ENCODE data around the gene CFAP97D1.

Gene CFAP97D1

GRCh38 chr17:43759836-43760235 is 20.4 kb upstream of the CFAP97D1 start:
- no peaks in the 10 kb centered on the region for H3K79me2 ChIP-seq (ENCODE audit: insufficient read depth, low read length)
- no peak overlapping the region for H3K9ac ChIP-seq (ENCODE audit: low read depth, low read length)
- no peaks in the 10 kb centered on the region for H3K4me1 ChIP-seq (ENCODE audit: insufficient read depth, low read length)
- H3K4me2 ChIP-seq (ENCODE audit: insufficient read depth, low read length), result no peak overlapping the region
- H3K27me3 ChIP-seq (ENCODE audit: insufficient read depth, low read length, poor library complexity), result no peaks in the 10 kb centered on the region
- no peak overlapping the region for H3K4me3 ChIP-seq (ENCODE audit: low read depth in 1 of 2, low read length in 2 of 2)
- no peaks in the 10 kb centered on the region for H3K9me3 ChIP-seq (ENCODE audit: insufficient read depth, low read length, severe bottlenecking)
- no peaks in the 10 kb centered on the region for H3K36me3 ChIP-seq (ENCODE audit: insufficient read depth, low read length)
- no peak for ATAC-seq (ENCODE audit: insufficient read depth, low read depth)
- DNase-seq, result no peak
- TF ChIP-seq, protein P1, sequence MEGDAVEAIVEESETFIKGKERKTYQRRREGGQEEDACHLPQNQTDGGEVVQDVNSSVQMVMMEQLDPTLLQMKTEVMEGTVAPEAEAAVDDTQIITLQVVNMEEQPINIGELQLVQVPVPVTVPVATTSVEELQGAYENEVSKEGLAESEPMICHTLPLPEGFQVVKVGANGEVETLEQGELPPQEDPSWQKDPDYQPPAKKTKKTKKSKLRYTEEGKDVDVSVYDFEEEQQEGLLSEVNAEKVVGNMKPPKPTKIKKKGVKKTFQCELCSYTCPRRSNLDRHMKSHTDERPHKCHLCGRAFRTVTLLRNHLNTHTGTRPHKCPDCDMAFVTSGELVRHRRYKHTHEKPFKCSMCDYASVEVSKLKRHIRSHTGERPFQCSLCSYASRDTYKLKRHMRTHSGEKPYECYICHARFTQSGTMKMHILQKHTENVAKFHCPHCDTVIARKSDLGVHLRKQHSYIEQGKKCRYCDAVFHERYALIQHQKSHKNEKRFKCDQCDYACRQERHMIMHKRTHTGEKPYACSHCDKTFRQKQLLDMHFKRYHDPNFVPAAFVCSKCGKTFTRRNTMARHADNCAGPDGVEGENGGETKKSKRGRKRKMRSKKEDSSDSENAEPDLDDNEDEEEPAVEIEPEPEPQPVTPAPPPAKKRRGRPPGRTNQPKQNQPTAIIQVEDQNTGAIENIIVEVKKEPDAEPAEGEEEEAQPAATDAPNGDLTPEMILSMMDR (IDR thresholded peaks at IDR 0.05; ENCODE audit: borderline replicate concordance, extremely low read depth, low read length, poor library complexity, severe bottlenecking), result no peak
- TF ChIP-seq EZH2 (IDR thresholded peaks at IDR 0.05; ENCODE audit: borderline replicate concordance, low read depth, low read length, severe bottlenecking), result no peak
- H3K27ac ChIP-seq (ENCODE audit: low read length), result no peak overlapping the region
- no peaks in the 10 kb centered on the region for H4K20me1 ChIP-seq (ENCODE audit: insufficient read depth, low read length)
- H2AFZ ChIP-seq (ENCODE audit: low read depth, low read length), result no peak overlapping the region

GRCh38 chr17:43760254-43760852 is 19.9 kb upstream of the CFAP97D1 start:
- TF ChIP-seq, protein P1 (IDR thresholded peaks at IDR 0.05; ENCODE audit: borderline replicate concordance, extremely low read depth, low read length, poor library complexity, severe bottlenecking), result peak; percentile 100
- no peak for TF ChIP-seq EZH2 (IDR thresholded peaks at IDR 0.05; ENCODE audit: borderline replicate concordance, low read depth, low read length, severe bottlenecking)
- H3K4me2 ChIP-seq (ENCODE audit: insufficient read depth, low read length), result no peak overlapping the region
- no peak overlapping the region for H2AFZ ChIP-seq (ENCODE audit: low read depth, low read length)

DNA sequence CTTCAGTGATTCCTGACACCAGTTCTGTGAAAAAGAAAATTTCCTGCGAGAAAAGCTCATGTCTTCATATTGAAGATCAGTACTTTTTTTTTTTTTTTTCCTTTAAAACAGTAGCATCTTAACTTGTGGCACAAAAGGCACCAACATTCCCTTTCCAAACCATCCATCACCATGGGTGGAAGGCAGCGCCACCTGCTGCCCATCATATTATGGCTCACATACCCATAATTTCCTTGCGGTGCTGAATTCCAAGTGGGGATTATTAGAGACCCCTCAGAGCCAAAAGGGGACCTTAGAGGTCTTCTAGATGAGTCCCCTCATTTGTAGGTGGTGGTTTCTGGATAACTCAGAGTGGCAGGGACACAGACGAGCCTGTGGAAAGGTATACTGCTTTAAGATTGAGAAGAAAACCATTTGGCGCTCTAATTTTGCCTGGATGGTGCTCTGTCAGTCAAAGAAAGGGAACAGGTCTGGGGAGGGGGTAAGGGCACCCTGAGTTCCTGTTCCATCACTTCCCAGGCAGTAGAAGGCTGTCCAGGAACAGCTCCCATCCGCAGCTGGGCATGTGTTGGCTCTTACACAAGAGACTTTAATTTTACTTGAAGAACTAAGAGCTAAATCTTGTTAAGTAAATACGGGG is 13.7 kb upstream of the CFAP97D1 start:
- ATAC-seq (ENCODE audit: insufficient read depth, low read depth) (no peak), DNase-seq (peak; percentile 40)
- H3K79me2 ChIP-seq (ENCODE audit: insufficient read depth, low read length), result no peaks in the 10 kb centered on the region
- peaks cover 4% of the 10 kb centered on the region for H3K27me3 ChIP-seq (ENCODE audit: insufficient read depth, low read length, poor library complexity)
- H3K4me3 ChIP-seq (ENCODE audit: low read depth in 1 of 2, low read length in 2 of 2), result no peak overlapping the region
- H3K36me3 ChIP-seq (ENCODE audit: insufficient read depth, low read length), result no peaks in the 10 kb centered on the region
- no peak for TF ChIP-seq EZH2 (IDR thresholded peaks at IDR 0.05; ENCODE audit: borderline replicate concordance, low read depth, low read length, severe bottlenecking)
- TF ChIP-seq, protein P1 (IDR thresholded peaks at IDR 0.05; ENCODE audit: borderline replicate concordance, extremely low read depth, low read length, poor library complexity, severe bottlenecking), result peak; percentile 85
- no peaks in the 10 kb centered on the region for H3K4me1 ChIP-seq (ENCODE audit: insufficient read depth, low read length)
- H3K9ac ChIP-seq (ENCODE audit: low read depth, low read length), result no peak overlapping the region
- H3K9me3 ChIP-seq (ENCODE audit: insufficient read depth, low read length, severe bottlenecking), result no peaks in the 10 kb centered on the region
- H2AFZ ChIP-seq (ENCODE audit: low read depth, low read length), result no peak overlapping the region
- H3K27ac ChIP-seq (ENCODE audit: low read length), result no peak overlapping the region
- H4K20me1 ChIP-seq (ENCODE audit: insufficient read depth, low read length), result no peaks in the 10 kb centered on the region
- H3K4me2 ChIP-seq (ENCODE audit: insufficient read depth, low read length), result no peak overlapping the region

More at GRCh38 chr17:43760254-43760852, 19.9 kb upstream of the CFAP97D1 start:
- DNase-seq (peak; percentile 87), ATAC-seq (ENCODE audit: insufficient read depth, low read depth) (peak; percentile 94)
- Histone ChIP-seq H3K27me3 (ENCODE audit: insufficient read depth, low read length, poor library complexity) (no peaks in the 10 kb centered on the region), H4K20me1 (ENCODE audit: insufficient read depth, low read length) (no peaks in the 10 kb centered on the region), H3K4me3 (ENCODE audit: low read depth in 1 of 2, low read length in 2 of 2) (no peak overlapping the region), H3K9me3 (ENCODE audit: insufficient read depth, low read length, severe bottlenecking) (no peaks in the 10 kb centered on the region), H3K9ac (ENCODE audit: low read depth, low read length) (no peak overlapping the region), H3K36me3 (ENCODE audit: insufficient read depth, low read length) (no peaks in the 10 kb centered on the region), H3K27ac (ENCODE audit: low read length) (no peak overlapping the region), H3K79me2 (ENCODE audit: insufficient read depth, low read length) (no peaks in the 10 kb centered on the region), H3K4me1 (ENCODE audit: insufficient read depth, low read length) (no peaks in the 10 kb centered on the region)

Measured in DND-41 (cell line).